ENCODE data around the gene TXNL4B.
"Not testable (repeated sequence)": the region's sequence is repeated elsewhere in the genome, so short reads cannot be mapped to it uniquely, and the experiment has no call there.

Gene TXNL4B

GRCh38 chr16:72064361-72064894 lies 29.0 kb downstream of the TXNL4B start:
- Histone ChIP-seq H3K4me2 (ENCODE audit: low read length) (no peak overlapping the region), H3K9me3 (replicated peaks; ENCODE audit: low read length) (no peaks in the 10 kb centered on the region), H3K9ac (ENCODE audit: low read depth, low read length) (no peak overlapping the region), H3K27me3 (ENCODE audit: control insufficient read depth, insufficient read depth, low read length) (no peaks in the 10 kb centered on the region), H3K36me3 (ENCODE audit: insufficient read depth, low read length) (no peaks in the 10 kb centered on the region), H3K4me3 (ENCODE audit: low read length) (no peak overlapping the region), H3K4me1 (ENCODE audit: control insufficient read depth, insufficient read depth, low read length) (no peaks in the 10 kb centered on the region)

GRCh38 chr16:72061564-72061963 lies 31.9 kb downstream of the TXNL4B start:
- Histone ChIP-seq H3K9ac (ENCODE audit: low read depth, low read length) (no peak overlapping the region), H3K36me3 (ENCODE audit: insufficient read depth, low read length) (no peaks in the 10 kb centered on the region), H3K27me3 (ENCODE audit: control insufficient read depth, insufficient read depth, low read length) (no peaks in the 10 kb centered on the region), H3K4me1 (ENCODE audit: control insufficient read depth, insufficient read depth, low read length) (no peaks in the 10 kb centered on the region), H3K4me2 (ENCODE audit: low read length) (no peak overlapping the region), H3K9me3 (replicated peaks; ENCODE audit: low read length) (no peaks in the 10 kb centered on the region), H3K4me3 (ENCODE audit: low read length) (no peak overlapping the region)

- Histone ChIP-seq H3K4me2 (ENCODE audit: low read length) (no peak overlapping the region), H3K4me1 (ENCODE audit: control insufficient read depth, insufficient read depth, low read length) (no peaks in the 10 kb centered on the region), H3K9ac (ENCODE audit: low read depth, low read length) (no peak overlapping the region), H3K27me3 (ENCODE audit: control insufficient read depth, insufficient read depth, low read length) (no peaks in the 10 kb centered on the region), H3K36me3 (ENCODE audit: insufficient read depth, low read length) (no peaks in the 10 kb centered on the region), H3K9me3 (replicated peaks; ENCODE audit: low read length) (no peaks in the 10 kb centered on the region), H3K4me3 (ENCODE audit: low read length) (no peak overlapping the region)
These were observed 33.0 kb downstream of the TXNL4B start for GRCh38 chr16:72060405-72060804.

GRCh38 chr16:72059060-72059459 lies 34.4 kb downstream of the TXNL4B start:
- H3K4me1 ChIP-seq (ENCODE audit: control insufficient read depth, insufficient read depth, low read length); H3K27me3 ChIP-seq (ENCODE audit: control insufficient read depth, insufficient read depth, low read length); H3K4me2 ChIP-seq (ENCODE audit: low read length); H3K9ac ChIP-seq (ENCODE audit: low read depth, low read length); H3K9me3 ChIP-seq (replicated peaks; ENCODE audit: low read length); H3K4me3 ChIP-seq (ENCODE audit: low read length); H3K36me3 ChIP-seq (ENCODE audit: insufficient read depth, low read length): not testable (repeated sequence)

- H3K4me3 ChIP-seq (ENCODE audit: low read length); H3K9ac ChIP-seq (ENCODE audit: low read depth, low read length); H3K4me1 ChIP-seq (ENCODE audit: control insufficient read depth, insufficient read depth, low read length); H3K4me2 ChIP-seq (ENCODE audit: low read length); H3K27me3 ChIP-seq (ENCODE audit: control insufficient read depth, insufficient read depth, low read length); H3K36me3 ChIP-seq (ENCODE audit: insufficient read depth, low read length); H3K9me3 ChIP-seq (replicated peaks; ENCODE audit: low read length): not testable (repeated sequence)
These were observed 36.1 kb downstream of the TXNL4B start for GRCh38 chr16:72057313-72057712.

- H3K4me3 ChIP-seq (ENCODE audit: low read length): no peak overlapping the region
- no peak overlapping the region for H3K9ac ChIP-seq (ENCODE audit: low read depth, low read length)
- no peaks in the 10 kb centered on the region for H3K4me1 ChIP-seq (ENCODE audit: control insufficient read depth, insufficient read depth, low read length)
- no peak overlapping the region for H3K4me2 ChIP-seq (ENCODE audit: low read length)
- no peaks in the 10 kb centered on the region for H3K36me3 ChIP-seq (ENCODE audit: insufficient read depth, low read length)
- H3K27me3 ChIP-seq (ENCODE audit: control insufficient read depth, insufficient read depth, low read length): no peaks in the 10 kb centered on the region
- no peaks in the 10 kb centered on the region for H3K9me3 ChIP-seq (replicated peaks; ENCODE audit: low read length)
These were observed 37.5 kb downstream of the TXNL4B start for GRCh38 chr16:72055911-72056310.

- H3K9me3 ChIP-seq (replicated peaks; ENCODE audit: low read length); H3K27me3 ChIP-seq (ENCODE audit: control insufficient read depth, insufficient read depth, low read length); H3K9ac ChIP-seq (ENCODE audit: low read depth, low read length); H3K36me3 ChIP-seq (ENCODE audit: insufficient read depth, low read length); H3K4me1 ChIP-seq (ENCODE audit: control insufficient read depth, insufficient read depth, low read length); H3K4me2 ChIP-seq (ENCODE audit: low read length); H3K4me3 ChIP-seq (ENCODE audit: low read length): not testable (repeated sequence)
These were observed 39.1 kb downstream of the TXNL4B start, which contains the start of gene HP for GRCh38 chr16:72054254-72054847. Gene HP (plus strand): TSS chr16:72054505. CDS start chr16:72054653, 148 bp downstream.

- H3K36me3 ChIP-seq (ENCODE audit: insufficient read depth, low read length): no peaks in the 10 kb centered on the region
- no peak overlapping the region for H3K4me3 ChIP-seq (ENCODE audit: low read length)
- H3K9me3 ChIP-seq (replicated peaks; ENCODE audit: low read length): no peaks in the 10 kb centered on the region
- H3K27me3 ChIP-seq (ENCODE audit: control insufficient read depth, insufficient read depth, low read length): no peaks in the 10 kb centered on the region
- H3K4me2 ChIP-seq (ENCODE audit: low read length): no peak overlapping the region
- no peaks in the 10 kb centered on the region for H3K4me1 ChIP-seq (ENCODE audit: control insufficient read depth, insufficient read depth, low read length)
- H3K9ac ChIP-seq (ENCODE audit: low read depth, low read length): no peak overlapping the region
These were observed 41.6 kb downstream of the TXNL4B start for GRCh38 chr16:72051818-72052217.

GRCh38 chr16:72050769-72051464 lies 42.5 kb downstream of the TXNL4B start:
- H3K4me2 ChIP-seq (ENCODE audit: low read length): no peak overlapping the region
- no peaks in the 10 kb centered on the region for H3K36me3 ChIP-seq (ENCODE audit: insufficient read depth, low read length)
- no peak overlapping the region for H3K9ac ChIP-seq (ENCODE audit: low read depth, low read length)
- no peaks in the 10 kb centered on the region for H3K27me3 ChIP-seq (ENCODE audit: control insufficient read depth, insufficient read depth, low read length)
- H3K4me3 ChIP-seq (ENCODE audit: low read length): no peak overlapping the region
- H3K4me1 ChIP-seq (ENCODE audit: control insufficient read depth, insufficient read depth, low read length): no peaks in the 10 kb centered on the region
- no peaks in the 10 kb centered on the region for H3K9me3 ChIP-seq (replicated peaks; ENCODE audit: low read length)

- Histone ChIP-seq H3K4me1 (ENCODE audit: control insufficient read depth, insufficient read depth, low read length) (no peaks in the 10 kb centered on the region), H3K9me3 (replicated peaks; ENCODE audit: low read length) (no peaks in the 10 kb centered on the region), H3K9ac (ENCODE audit: low read depth, low read length) (no peak overlapping the region), H3K4me2 (ENCODE audit: low read length) (no peak overlapping the region), H3K36me3 (ENCODE audit: insufficient read depth, low read length) (no peaks in the 10 kb centered on the region), H3K4me3 (ENCODE audit: low read length) (no peak overlapping the region), H3K27me3 (ENCODE audit: control insufficient read depth, insufficient read depth, low read length) (no peaks in the 10 kb centered on the region)
These were observed 44.3 kb downstream of the TXNL4B start for GRCh38 chr16:72049110-72049509.

- Histone ChIP-seq H3K9me3 (replicated peaks; ENCODE audit: low read length) (no peaks in the 10 kb centered on the region), H3K36me3 (ENCODE audit: insufficient read depth, low read length) (no peaks in the 10 kb centered on the region), H3K4me1 (ENCODE audit: control insufficient read depth, insufficient read depth, low read length) (peaks cover 6% of the 10 kb centered on the region), H3K27me3 (ENCODE audit: control insufficient read depth, insufficient read depth, low read length) (no peaks in the 10 kb centered on the region), H3K4me3 (ENCODE audit: low read length) (no peak overlapping the region), H3K4me2 (ENCODE audit: low read length) (no peak overlapping the region), H3K9ac (ENCODE audit: low read depth, low read length) (no peak overlapping the region)
These were observed 48.5 kb downstream of the TXNL4B start for GRCh38 chr16:72044825-72045359.

GRCh38 chr16:72044296-72044695 lies 49.1 kb downstream of the TXNL4B start:
- no peak overlapping the region for H3K4me3 ChIP-seq (ENCODE audit: low read length)
- no peak overlapping the region for H3K4me2 ChIP-seq (ENCODE audit: low read length)
- no peaks in the 10 kb centered on the region for H3K36me3 ChIP-seq (ENCODE audit: insufficient read depth, low read length)
- no peak overlapping the region for H3K9ac ChIP-seq (ENCODE audit: low read depth, low read length)
- H3K27me3 ChIP-seq (ENCODE audit: control insufficient read depth, insufficient read depth, low read length): no peaks in the 10 kb centered on the region
- peaks cover 6% of the 10 kb centered on the region for H3K4me1 ChIP-seq (ENCODE audit: control insufficient read depth, insufficient read depth, low read length)
- no peaks in the 10 kb centered on the region for H3K9me3 ChIP-seq (replicated peaks; ENCODE audit: low read length)

Data from skeletal muscle satellite cell (primary cell).